Pulmonary artery endothelial cell (primary cell): ENCODE measurements around the gene EXO5. TPM values are rescaled to one million over a fixed set of nuclear protein-coding genes. Genes with fewer than 3 reads are reported as not detected.
"Not testable (repeated sequence)": the region's sequence is repeated elsewhere in the genome, so short reads cannot be mapped to it uniquely, and the experiment has no call there.

Source experiments
- DNase-seq: peaks from one replicate; pipeline ENCODE4 v3.0.0-alpha.2; 2011; ENCODE audit warnings: low read depth, low spot score
- total RNA-seq: library from RNA; depleted of rRNA; stranded (reverse); fragments of >200 nt; gene quantifications from 2 replicates; pipeline ENCODE4 v1.2.3, GENCODE V29; 2014

EXO5 gene
- total RNA-seq, result 10.2 and 13.1 TPM in 2 replicates

GRCh38 chr1:40508375-40509341, at the start of gene EXO5:
TSS of gene EXO5 (plus strand) at chr1:40508767. CDS start at chr1:40514545, 5,778 bp downstream.
- DNase-seq, result no peak

- DNase-seq, result no peak
These were observed 45.5 kb upstream of the EXO5 start for GRCh38 chr1:40462956-40463590.

GRCh38 chr1:40469327-40469726, 39.2 kb upstream of the EXO5 start:
- DNase-seq, result no peak

GRCh38 chr1:40475268-40475667, 33.3 kb upstream of the EXO5 start:
- no peak for DNase-seq

- no peak for DNase-seq
These were observed 31.5 kb upstream of the EXO5 start, which contains the start of gene ZFP69 for GRCh38 chr1:40476924-40477677. TSS of gene ZFP69 (plus strand) at chr1:40477290. CDS start at chr1:40479362, 2,072 bp downstream.

GRCh38 chr1:40477678-40478053, 30.9 kb upstream of the EXO5 start:
- DNase-seq, result no peak

- no peak for DNase-seq
These were observed 30.3 kb upstream of the EXO5 start for GRCh38 chr1:40478276-40478675.

- DNase-seq, result no peak
These were observed 29.4 kb upstream of the EXO5 start for GRCh38 chr1:40479156-40479555.

- DNase-seq, result no peak
These were observed 13.2 kb upstream of the EXO5 start for GRCh38 chr1:40495315-40495903.

GRCh38 chr1:40502651-40503050, 5.9 kb upstream of the EXO5 start:
- DNase-seq, result not testable (repeated sequence)

- no peak for DNase-seq
These were observed 594 bp upstream of the EXO5 start for GRCh38 chr1:40507973-40508372.

GRCh38 chr1:40519517-40519916, 10.9 kb downstream of the EXO5 start:
- DNase-seq, result no peak

- no peak for DNase-seq
These were observed 22.3 kb downstream of the EXO5 start for GRCh38 chr1:40530735-40531380.

GRCh38 chr1:40531381-40532061, 23.0 kb downstream of the EXO5 start, which contains the start of gene ZNF684:
TSS of gene ZNF684 (plus strand) at chr1:40531637. CDS start at chr1:40533167, 1,530 bp downstream.
- peak; percentile 82 for DNase-seq

- no peak for DNase-seq
These were observed 23.5 kb downstream of the EXO5 start for GRCh38 chr1:40532062-40532389.

GRCh38 chr1:40532844-40533424, 24.4 kb downstream of the EXO5 start:
- DNase-seq, result no peak

GRCh38 chr1:40534589-40534988, 26.0 kb downstream of the EXO5 start:
- DNase-seq, result no peak

GRCh38 chr1:40535732-40536131, 27.2 kb downstream of the EXO5 start:
- no peak for DNase-seq

- no peak for DNase-seq
These were observed 30.8 kb downstream of the EXO5 start for GRCh38 chr1:40539338-40539737.

GRCh38 chr1:40546957-40547356, 38.4 kb downstream of the EXO5 start:
- no peak for DNase-seq
